Medulla oblongata (tissue), 1 donor: Measurements from ENCODE around the gene C1orf216.
A peak's percentile ranks its signal among the peaks of the same experiment; 100 is the strongest.
"Not testable (repeated sequence)": the region's sequence is repeated elsewhere in the genome, so short reads cannot be mapped to it uniquely, and the experiment has no call there.

Experiments
- DNase-seq: peaks from one replicate; pipeline ENCODE4 v3.0.0-alpha.2; 2015; ENCODE audit errors: extremely low spot score

C1orf216 gene, protein sequence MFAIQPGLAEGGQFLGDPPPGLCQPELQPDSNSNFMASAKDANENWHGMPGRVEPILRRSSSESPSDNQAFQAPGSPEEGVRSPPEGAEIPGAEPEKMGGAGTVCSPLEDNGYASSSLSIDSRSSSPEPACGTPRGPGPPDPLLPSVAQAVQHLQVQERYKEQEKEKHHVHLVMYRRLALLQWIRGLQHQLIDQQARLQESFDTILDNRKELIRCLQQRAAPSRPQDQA

DNA sequence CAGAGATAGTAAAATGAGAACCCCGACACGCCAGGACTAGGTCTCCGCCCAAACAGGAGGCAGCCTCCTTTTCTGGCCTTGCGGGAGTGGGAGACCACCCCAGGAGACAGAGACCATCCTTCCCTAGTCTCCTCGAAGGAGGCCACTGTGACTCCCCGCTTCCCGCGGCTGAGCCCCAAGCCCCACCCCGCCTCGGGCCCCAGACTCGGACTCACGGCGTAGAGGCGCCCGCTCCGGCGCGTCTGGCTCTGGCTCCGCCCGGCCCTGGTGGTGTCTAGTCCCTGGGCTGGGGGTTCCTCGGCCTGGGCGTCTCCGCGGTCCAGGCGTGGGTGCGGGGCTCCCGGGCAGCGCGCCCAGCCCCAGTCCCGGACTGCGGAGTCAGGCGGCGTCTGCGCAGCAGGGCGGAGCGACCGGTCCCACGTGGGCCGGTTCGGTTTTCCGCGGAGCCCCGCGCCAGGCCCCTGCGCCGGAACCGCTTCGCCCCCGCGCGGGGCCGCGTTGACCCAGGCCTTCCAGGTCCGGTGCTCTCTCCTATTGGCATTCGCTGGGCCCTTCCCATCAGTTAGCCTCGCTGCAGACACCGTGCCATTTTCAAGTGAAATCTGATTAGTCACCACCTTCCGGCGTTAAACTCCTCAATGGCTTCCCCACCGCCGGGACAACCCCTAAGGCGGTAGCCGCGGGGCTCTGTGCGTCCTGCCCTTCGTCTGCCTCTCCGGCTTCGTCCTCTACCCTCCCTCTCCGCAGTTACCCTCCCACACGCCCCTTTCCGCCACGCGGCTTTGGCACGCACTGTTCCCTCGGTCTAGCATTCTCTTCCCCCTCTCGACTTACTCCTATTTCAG, at the start of gene C1orf216:
Gene C1orf216, minus strand, starts transcription at position 393 of the 845 bp plus-strand sequence. CDS start 2,563 bp downstream, outside the sequence.
- DNase-seq = peak; percentile 79

DNA sequence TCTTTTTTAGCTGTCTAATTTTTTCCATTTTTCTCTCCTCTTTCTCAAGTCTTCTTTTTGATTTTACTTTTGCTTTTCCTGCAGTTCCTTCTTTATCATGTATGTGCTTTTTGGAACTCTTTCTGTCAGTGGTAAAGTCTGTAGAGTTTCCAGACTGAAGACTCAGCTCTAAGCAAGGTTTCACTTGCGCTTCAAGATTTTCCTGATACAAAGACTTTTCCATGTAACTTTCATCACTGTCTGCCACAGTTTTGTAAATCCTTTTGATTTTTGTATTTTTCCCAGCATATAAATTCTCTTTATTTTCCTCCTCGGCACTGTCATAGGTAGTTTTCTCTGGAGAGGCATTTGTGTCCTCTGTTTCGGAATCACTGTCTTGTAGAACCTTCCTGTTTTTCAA, 45.6 kb upstream of the C1orf216 start:
- no peak for DNase-seq

DNA sequence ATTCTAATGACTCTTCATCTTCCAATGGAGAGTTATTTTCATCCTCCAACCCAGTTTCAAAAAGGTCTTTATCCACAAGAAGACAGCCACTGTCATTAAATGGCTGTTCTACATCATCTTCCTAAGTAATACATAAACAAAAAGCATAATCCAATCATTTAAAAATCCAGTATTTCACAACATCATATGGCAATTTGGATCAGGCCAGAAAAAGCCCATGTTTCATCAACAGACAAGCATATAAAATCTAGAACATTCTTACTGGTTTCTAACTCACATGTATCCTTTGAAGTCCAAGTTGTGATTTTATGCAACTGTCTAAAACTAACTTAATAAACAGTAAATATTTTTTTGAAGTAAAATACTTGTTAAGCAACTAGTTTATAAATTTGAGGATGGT, 44.5 kb upstream of the C1orf216 start:
- DNase-seq = no peak

DNA sequence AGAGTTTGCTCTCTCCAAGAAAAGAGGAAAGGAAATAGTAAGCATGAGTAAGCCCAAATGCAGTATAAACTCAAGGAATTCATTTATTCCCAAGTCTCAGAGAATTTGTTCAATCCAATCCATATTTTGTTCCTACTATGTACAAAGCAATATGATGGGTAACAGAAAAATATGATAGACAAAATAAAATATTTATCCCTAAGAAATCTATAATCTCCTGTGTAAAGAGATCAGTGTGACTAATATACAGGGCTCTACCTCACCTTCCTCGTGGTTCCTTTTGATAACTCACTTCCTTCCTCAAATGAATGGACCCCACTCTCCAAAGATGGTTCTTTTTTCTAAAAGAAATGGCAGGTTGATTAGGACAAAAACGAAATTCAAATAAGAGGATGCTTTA, 43.5 kb upstream of the C1orf216 start:
- DNase-seq = no peak

DNA sequence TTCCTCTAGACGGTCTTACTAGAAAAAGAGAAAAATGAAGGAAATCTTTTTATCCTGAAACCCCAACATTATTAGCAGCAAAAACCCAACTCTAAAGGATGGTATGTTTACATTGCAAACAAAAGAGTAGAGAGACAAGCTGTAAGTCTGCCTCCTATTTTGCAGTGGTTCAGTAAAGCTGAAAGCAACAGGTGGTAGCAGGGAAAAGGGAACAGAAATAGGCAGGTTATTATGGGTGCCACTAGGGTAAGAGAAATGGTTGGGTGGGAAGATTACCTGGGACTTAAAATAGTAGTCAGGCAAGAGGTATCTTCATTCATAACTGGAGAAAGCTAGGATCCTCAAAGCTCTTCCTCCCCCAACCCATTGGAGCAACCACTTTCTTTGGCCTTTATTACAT, 37.4 kb upstream of the C1orf216 start:
- no peak for DNase-seq

DNA sequence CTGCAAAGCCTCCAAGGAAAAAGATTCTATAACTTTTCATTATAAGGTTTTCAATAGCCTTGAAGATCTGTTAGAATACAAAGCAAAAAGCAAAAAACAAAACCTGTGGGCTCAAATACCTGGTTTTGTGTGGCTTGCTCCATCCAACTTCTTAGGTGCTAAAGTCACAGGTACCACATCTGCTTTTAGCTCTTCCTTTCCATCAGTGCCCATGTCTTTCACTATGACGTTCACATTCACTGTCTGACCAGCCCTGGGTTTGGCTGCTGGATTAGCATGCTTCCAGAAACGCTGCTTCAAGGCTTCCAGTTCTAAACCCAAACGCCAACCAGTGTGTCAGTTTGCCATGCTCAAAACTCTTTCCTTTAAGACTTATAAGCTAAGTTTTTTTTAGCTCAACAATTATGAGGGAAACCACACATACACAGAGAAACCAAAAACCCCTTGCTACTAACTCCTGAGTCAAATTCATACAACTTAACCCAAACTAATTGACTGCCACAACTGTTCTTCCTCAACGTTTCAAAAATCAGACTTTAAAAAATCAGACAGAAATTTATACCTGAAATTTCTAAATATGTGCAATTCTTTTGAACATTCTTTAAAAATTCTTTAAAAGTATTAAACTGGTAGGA, 35.1 kb upstream of the C1orf216 start:
- DNase-seq = no peak

DNA sequence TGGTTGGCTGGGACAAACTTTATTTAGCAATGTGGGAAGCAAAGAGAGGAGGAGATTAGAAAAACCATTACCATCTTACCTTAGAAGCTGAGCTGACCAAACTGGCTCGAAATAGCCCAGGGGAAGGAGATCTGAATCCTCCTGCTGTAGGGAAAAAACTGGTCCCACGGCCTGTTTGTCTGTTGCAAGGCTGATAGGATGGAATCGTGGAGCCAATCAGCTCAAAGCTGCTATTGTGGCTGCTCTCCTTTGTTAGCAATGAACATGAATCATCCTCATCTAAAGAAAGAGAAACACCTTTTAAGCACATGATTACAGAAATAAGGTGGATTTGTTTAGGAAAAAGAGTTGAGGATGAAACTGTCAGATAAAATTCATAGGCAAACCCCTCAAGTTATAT, 29.6 kb upstream of the C1orf216 start:
- no peak for DNase-seq

DNA sequence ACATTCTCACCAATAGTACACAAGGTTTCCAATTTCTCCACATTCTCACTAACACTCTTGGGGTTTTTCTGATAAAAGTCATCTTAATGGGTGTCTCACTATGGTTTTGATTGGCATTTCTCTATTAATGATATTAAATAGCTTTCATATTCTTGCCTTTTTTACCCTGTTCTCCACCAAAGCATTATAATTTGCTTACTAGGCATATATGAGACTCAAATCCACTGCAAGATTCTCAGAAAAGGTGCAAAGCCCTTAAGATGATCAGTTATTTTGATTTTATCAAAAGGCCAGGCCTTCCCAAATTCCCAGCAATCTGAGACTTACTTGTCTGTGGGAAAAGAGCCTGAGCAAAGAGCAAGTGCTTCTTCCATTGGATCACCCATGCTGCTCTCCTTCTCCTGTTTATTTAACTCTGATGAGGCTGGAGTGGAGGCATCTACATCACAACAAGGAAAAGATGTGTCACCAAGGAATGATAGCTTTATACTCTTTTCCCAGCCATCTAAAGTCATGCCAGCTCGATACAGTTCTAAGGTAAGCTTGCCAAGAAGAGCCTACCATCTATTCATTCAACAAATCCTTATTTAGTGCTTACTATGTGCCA, 26.5 kb upstream of the C1orf216 start:
- no peak for DNase-seq

DNA sequence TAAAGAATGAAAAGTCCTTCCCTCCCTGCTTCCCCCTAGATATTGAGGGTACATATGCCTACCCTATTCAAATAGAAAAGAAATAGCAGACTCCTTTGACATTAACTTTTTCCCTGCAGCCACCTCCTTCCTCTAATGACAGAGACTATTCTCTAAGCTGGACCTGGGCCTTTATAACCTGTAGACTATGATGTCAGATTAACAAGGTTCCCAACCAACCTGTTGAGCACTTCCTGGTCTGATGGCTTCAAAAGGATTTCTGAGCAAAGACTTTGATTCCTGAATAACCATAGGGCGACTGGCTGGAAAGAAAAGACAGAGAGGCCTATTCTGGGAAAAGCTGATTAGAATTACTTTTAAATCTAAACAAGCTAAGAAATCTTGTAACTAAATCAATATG, 18.4 kb upstream of the C1orf216 start:
- no peak for DNase-seq

DNA sequence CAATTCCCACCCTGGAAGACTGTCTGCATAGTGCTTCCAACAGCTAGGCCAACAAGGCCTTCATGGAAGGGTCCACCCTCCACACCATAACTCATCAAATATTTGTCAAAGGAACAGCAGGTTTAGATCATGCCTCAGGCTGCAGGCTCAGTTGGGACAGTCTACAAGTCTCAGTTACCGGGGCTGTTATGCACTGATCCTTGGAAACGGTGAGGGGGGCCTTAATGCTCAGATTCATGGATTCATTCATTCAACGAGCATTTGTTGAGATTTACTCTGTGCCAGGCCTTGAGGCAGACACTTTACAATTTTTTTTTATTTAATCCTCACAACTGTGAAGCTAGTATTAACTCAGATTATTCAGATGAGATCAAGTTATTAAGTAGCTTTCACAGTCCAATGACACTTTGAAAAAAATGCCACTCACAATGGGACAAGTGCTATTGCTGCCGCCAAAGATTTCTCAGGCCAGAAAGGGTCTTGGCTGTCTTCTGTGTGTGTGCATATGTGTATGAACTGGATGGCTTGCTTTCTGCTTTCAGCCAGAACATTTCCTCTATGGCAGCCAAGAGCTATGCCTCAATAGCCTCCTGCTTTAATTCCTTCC, 8.9 kb upstream of the C1orf216 start:
- no peak for DNase-seq

DNA sequence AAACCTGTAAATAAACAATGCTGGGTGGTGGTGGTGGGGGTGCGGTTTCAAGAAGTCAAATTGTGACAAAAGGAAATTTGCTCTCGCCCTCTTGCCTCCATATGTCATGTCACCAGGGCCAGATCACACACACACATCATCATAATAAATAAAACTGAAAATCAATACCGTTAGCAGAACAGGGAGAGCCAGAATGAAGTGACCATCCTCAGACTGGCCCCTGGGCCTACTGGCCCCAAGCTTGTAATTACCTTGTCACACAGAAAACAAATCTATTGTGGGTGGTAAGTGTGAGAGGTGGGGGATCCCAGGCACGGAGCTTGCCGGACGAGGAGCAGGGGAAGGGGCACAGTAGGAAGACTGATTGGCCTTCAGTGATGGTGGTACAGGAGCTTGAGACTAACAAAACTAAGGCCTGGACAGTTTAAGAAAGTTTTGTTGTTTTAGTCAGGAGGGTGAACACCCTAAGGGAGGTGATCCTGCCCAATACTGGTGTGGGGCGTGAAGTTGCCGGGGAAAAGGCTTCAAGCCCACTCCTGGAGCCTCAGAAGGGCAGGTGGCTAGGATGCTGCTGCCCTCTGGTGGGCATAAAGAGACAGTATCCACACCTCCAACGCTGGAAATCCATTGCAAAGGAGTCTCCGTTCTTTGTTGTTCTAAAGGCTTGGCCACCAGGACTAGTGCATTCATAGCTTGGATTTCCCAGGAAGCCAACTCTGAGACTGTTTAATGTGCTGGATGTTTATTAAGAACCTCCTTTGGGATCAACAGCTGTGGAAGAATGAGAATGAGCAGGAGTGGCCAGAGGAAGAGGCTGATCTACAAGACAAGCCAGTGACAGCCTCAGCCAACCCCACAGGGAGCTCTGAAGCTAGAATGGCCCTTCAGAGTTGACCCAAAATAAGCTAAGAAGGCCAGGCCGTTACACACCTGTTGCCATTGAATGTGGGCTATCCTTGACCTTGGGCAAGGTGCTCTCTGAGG, 8.1 kb upstream of the C1orf216 start:
- DNase-seq = peak; percentile 82

DNA sequence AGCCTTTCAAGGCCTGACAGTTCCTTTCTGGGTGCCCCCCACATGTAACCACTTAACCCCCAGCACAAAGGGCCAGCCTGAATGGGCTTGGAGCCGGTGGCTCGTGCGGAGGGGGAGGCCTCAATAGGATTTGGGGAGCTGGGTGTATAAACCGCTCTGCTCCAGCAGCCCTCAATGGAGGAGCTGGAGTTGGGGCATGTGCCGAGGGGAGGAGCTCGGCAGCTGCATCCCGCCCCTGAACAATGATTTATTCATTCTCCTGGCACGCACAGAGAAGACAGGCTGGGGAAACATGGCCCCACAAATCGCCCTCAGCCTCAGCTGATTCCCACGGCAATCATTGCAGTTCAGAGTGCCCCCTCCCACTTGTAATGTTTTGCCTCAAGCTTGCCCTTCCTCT, 6.9 kb upstream of the C1orf216 start:
- peak; percentile 81 for DNase-seq

DNA sequence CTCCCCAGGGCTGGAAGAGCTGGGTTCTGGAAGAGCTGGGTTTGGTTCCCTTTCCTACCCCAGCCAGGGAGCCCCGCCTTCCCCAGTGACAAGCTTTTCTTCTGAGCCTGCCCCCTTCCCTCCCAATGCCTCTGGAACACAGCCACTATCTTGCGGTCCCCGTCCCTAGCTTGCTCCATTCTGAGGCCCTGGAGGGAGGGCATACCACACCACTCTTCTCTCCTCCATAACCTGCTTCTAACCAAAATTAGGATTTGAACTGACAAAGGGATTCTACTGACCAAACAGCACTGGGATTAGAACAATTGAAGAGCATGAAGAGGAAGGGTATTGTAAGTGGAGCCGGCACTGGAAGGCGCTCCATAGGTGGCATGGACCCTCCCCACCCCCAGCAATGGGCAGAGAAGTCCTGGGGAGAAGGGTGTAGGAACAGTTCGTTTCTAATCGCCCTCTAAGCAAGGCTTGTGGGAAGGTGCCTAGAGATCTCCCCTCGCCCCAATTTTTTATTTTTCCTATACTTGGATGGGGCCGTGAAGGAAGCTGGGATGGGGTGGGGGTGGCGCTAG, 690 bp downstream of the C1orf216 start:
- peak; percentile 61 for DNase-seq

DNA sequence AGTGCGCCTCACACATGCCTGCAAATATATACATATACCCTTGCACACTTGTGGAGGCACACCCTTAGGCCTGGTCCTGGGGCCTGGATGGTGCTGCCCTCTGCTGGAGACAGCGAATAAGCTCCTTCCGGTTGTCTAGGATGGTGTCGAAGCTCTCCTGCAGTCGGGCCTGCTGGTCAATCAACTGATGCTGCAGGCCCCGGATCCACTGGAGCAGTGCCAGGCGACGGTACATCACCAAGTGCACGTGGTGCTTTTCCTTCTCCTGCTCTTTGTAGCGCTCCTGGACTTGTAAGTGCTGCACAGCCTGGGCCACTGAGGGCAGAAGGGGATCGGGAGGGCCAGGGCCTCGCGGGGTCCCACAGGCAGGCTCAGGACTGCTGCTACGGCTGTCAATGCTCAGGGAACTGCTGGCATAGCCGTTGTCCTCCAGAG, 3.1 kb downstream of the C1orf216 start:
- DNase-seq = peak; percentile 86

DNA sequence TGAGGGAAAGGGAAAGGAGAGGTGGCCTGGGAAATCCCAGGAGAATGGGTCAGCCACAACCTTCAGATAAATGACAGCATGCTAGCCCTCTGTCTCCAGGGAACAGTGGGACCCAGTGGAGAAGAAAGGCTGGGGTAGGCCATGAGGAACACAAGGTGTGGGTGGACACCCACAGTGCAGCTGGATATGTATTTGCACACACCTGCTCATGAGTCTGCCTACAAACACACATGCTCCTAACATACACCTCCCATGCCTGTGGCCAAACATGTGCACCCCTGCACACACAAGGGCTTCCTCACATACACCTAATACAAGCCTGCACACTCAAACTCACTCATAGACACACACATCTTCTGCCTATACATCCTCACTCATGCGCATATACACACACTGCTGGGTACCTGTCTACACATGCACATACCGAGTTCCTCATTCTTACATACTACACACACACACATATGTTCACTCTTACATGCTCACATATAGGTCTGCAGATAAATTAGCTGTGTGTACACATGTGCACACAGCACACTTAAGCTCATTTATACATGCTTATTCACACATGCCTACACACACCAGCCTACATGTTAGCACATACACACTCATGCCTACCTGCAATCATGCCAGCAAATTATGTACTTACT, 3.6 kb downstream of the C1orf216 start:
- DNase-seq = no peak

DNA sequence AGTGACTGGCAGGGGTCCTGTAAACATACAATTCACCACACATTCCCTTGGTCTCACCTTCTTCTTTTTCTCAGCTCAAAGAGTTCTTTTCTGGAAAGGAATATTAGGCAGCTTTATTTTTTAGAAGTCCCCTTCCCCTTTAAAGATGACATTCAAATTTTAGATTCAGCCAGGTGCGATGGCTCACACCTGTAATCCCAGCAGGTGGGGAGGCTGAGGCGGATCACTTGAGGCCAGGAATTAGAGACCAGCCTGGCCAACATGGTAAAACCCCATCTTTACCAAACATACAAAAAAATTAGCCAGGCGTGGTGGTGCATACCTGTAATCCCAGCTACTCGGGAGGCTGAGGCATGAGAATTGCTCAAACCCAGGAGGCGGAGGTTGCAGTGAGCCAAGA, 7.6 kb downstream of the C1orf216 start:
- DNase-seq = not testable (repeated sequence)

DNA sequence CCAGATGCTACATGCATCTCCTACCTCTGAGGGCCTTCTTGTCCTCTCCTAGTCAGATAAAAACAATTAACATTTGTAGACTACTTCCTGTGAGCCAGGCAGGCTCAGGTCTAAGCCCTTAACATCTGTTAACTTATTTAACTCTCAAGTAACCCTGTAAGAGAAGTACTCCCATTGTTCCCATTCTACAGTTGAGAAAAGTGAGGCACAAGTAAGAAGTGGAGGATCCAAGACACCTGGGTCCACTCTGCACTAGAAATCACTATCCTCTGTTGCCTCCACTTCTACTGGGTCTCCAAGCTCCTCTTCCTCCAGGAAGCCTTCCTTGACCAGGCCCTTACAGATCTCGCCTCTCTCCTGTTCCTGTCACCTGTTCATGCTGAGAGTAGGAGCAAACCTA, 9.7 kb downstream of the C1orf216 start:
- DNase-seq = no peak

DNA sequence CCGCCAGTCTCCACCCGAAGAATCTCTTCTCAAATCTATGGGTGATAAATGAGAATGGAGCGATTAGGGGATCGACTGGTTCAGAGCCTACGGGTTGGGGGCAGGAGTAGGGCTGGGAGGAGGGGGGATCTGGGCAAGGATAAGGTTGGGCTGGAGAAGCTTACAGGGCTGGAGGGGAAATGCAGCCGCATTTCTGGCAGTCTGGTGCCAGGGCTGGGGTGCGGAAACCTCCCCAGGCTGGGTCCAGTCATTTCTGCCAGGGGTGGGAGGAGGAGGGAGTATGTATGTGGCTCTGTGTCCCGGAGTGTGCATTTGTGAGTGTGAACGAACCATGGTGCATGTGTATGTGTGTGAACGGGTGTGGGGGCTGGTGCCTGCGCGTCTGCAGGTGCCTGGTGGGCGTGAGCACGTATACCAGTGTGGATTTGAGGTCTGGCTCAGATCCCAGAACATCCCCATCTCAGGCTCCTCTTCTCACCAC, 10.2 kb downstream of the C1orf216 start:
- DNase-seq = no peak

DNA sequence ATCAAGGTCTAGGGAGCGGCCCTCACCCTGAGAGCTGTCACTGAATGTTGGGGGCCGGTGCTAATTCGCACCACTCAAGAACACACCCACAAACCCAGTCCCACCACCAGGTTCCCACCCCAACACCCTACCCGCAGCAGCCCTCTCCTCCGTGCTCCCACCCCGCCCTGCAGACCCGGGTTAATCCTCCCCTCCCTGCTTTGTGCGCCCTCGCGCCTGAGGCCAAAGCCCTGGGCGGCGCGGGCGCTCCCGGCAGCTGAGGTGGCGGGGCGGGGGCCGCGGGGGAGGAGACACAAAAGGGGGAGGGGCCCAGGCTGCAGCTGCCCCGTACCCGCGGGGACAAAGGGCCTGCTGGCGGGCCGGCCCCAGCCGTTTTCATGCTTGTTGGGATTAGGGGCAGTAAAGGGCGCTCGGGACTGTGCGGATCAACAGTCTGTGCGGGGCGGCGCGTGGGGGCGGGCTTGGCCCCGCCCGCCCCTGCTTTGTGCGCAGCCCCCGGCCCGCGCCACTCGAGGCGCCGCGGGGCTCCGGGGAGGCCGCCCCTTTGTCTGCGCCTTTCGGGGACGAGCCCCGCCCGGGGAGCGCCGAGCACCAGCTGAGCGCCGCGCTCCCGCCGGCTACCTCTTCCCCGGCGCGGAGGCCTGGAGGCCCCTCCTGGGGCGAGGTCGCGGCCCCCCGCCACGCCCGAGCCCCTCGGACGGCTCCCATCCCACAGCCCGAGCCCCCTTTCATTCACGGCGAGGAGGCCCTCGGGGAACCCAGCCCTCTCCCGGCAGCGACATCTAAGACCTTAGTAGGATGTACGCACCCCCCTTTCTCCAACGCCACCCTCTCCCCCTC, 10.9 kb downstream of the C1orf216 start:
- DNase-seq = peak; percentile 32
